NB4 (cell line): ENCODE results near the gene CLOCK.

ENCODE experiments used
- POLR2A ChIP-seq: IDR thresholded peaks from 2 replicates; pipeline ENCODE4 v1.6.1; 2011; ENCODE audit warnings: mild to moderate bottlenecking; ENCODE audit not compliant: insufficient read length; ENCODE audit errors: extremely low read depth
- TF ChIP-seq, protein P1 (sequence below): IDR thresholded peaks from one replicate; pipeline ENCODE4 v1.5.1; 2012; ENCODE audit warnings: low read depth, low read length
- TF ChIP-seq, protein P2 (sequence below): IDR thresholded peaks from 2 replicates; pipeline ENCODE4 v1.6.1; 2011; ENCODE audit warnings: low read depth, low read length

DNA sequence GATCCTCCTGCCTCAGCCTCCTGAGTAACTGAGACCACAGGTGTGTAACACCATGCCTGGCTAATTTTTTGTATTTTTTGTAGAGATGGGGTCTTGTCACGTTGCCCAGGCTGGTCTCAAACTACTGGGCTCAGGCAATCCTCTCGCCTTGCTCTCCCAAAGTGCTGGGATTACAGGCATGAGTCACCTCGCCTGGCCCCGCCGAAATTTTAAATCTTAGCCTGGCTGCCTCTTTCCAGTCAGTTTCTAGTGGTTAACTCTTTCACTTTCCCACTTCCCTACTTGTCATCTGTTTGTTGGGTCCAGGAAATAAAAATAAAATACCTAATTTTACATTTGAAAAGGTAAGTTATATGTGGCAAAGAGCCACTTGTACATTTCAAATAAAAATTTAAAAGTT lies 88.5 kb downstream of the CLOCK start:
- TF ChIP-seq, protein P1, sequence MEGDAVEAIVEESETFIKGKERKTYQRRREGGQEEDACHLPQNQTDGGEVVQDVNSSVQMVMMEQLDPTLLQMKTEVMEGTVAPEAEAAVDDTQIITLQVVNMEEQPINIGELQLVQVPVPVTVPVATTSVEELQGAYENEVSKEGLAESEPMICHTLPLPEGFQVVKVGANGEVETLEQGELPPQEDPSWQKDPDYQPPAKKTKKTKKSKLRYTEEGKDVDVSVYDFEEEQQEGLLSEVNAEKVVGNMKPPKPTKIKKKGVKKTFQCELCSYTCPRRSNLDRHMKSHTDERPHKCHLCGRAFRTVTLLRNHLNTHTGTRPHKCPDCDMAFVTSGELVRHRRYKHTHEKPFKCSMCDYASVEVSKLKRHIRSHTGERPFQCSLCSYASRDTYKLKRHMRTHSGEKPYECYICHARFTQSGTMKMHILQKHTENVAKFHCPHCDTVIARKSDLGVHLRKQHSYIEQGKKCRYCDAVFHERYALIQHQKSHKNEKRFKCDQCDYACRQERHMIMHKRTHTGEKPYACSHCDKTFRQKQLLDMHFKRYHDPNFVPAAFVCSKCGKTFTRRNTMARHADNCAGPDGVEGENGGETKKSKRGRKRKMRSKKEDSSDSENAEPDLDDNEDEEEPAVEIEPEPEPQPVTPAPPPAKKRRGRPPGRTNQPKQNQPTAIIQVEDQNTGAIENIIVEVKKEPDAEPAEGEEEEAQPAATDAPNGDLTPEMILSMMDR = no peak
- TF ChIP-seq, protein P2, sequence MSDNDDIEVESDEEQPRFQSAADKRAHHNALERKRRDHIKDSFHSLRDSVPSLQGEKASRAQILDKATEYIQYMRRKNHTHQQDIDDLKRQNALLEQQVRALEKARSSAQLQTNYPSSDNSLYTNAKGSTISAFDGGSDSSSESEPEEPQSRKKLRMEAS = no peak
- no peak for TF ChIP-seq POLR2A
